HepG2 (cell line): Measurements from ENCODE around the gene TBCD.

ENCODE experiments used
- CEBPB ChIP-seq: IDR thresholded peaks from 2 replicates; pipeline ENCODE4 v1.6.1; 2011; ENCODE audit warnings: low read depth, low read length, improper control_type of control experiment, borderline replicate concordance
- FOXA1 ChIP-seq, 2 experiments: fragments of 450-650 bp in 1 of 2; sonication (generic) in 1 of 2; formaldehyde crosslinking in 1 of 2; IDR thresholded peaks; 2 replicates each; pipeline versions ENCODE4 v1.4.0 to v1.6.1; 2016 to 2020; ENCODE audit warnings: missing genetic modification reagents in 1 of 2
- GABPB1 ChIP-seq: IDR thresholded peaks from 2 replicates; pipeline ENCODE4 v1.6.1; 2016; ENCODE audit warnings: mild to moderate bottlenecking, missing genetic modification reagents, moderate library complexity, missing compliant biosample characterization
- HNRNPUL1 ChIP-seq: fragments of 200-400 bp; formaldehyde crosslinking; IDR thresholded peaks from 2 replicates; pipeline ENCODE4 v1.6.1; 2017; ENCODE audit warnings: low read depth, mild to moderate bottlenecking, low read length, moderate library complexity
- KDM5A ChIP-seq: fragments of 200-600 bp; sonication (generic); IDR thresholded peaks from 2 replicates; pipeline ENCODE4 v1.7.0; 2018; ENCODE audit warnings: antibody characterized with exemption, mild to moderate bottlenecking, low read length, borderline replicate concordance
- POLR2A ChIP-seq, 2 experiments: IDR thresholded peaks; 2 replicates each; pipeline ENCODE4 v1.6.1; 2011; ENCODE audit warnings: low read depth in 2 of 2, low read length in 2 of 2, mild to moderate bottlenecking in 1 of 2, moderate library complexity in 1 of 2; ENCODE audit not compliant: insufficient read depth in 1 of 2
- SMARCC2 ChIP-seq: fragments of 450-650 bp; IDR thresholded peaks from 2 replicates; pipeline ENCODE4 v1.6.1; 2017; ENCODE audit warnings: antibody characterized with exemption, mild to moderate bottlenecking
- ZBTB1 ChIP-seq: sonication (generic); formaldehyde crosslinking; IDR thresholded peaks from 2 replicates; pipeline ENCODE4 v1.4.0; 2020; ENCODE audit warnings: missing genetic modification reagents, borderline replicate concordance
- ZFP82 ChIP-seq: sonication (generic); formaldehyde crosslinking; IDR thresholded peaks from 2 replicates; pipeline ENCODE4 v1.5.1; 2020; ENCODE audit warnings: mild to moderate bottlenecking, missing genetic modification reagents, borderline replicate concordance
- ZNF20 ChIP-seq: sonication (generic); formaldehyde crosslinking; IDR thresholded peaks from 2 replicates; pipeline ENCODE4 v1.4.0; 2020; ENCODE audit warnings: mild to moderate bottlenecking, moderate library complexity, missing genetic modification reagents
- TF ChIP-seq, protein P1 (sequence below): IDR thresholded peaks from 2 replicates; pipeline ENCODE4 v1.6.1; 2016; ENCODE audit warnings: low read depth, borderline replicate concordance
- TF ChIP-seq, protein P2 (sequence below): sonication (generic); formaldehyde crosslinking; IDR thresholded peaks from 2 replicates; pipeline ENCODE4 v1.5.0; 2020; ENCODE audit warnings: mild to moderate bottlenecking, missing genetic modification reagents, moderate library complexity

DNA sequence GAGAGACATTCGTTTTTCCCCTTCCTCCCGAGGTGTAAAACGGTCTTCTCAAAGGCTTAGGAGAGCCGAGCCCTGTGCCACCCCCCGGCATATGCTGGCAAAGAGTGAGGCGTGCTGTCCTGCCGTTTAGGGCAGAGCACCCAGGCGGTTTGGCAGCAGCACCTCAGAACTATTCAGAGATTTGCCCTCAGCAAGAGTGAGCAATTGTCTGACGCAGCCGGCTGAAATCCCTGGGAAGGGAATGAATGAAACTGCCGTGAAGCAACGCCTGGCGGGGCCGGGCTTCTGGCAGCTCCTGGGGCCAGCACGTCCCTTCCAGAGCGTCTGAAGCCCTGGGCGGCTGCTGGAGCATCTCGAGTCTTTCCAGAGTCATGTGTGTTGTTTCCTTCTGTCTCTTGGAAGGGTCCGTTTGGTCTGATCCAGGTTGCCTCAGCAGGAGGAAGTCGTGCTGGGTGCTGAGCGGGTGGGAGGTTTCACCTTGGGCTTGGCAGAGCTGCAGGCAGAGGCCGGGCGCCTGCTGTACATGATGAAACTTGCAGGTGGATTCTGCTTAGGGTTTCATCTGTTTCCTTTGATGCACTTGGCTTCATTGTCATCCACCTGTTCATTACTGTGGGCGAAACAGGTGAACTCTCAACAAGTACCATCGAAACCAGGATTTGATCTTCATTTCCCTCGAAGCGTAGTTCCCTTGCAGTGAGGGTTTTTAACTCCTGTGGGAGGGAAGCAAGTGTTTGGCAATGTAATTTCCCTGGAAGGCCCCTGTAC lies 35.4 kb downstream of the TBCD start:
- TF ChIP-seq, protein P1, sequence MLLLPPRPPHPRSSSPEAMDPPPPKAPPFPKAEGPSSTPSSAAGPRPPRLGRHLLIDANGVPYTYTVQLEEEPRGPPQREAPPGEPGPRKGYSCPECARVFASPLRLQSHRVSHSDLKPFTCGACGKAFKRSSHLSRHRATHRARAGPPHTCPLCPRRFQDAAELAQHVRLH, result no peak
- TF ChIP-seq GABPB1, result no peak
- TF ChIP-seq CEBPB, result no peak
- no peak for TF ChIP-seq POLR2A (IDR thresholded peaks at IDR 0.05; ENCODE audit: insufficient read depth in 1 of 2, low read depth in 2 of 2, low read length in 2 of 2)
- TF ChIP-seq HNRNPUL1, result no peak
- TF ChIP-seq ZBTB1, result no peak
- TF ChIP-seq, protein P2, sequence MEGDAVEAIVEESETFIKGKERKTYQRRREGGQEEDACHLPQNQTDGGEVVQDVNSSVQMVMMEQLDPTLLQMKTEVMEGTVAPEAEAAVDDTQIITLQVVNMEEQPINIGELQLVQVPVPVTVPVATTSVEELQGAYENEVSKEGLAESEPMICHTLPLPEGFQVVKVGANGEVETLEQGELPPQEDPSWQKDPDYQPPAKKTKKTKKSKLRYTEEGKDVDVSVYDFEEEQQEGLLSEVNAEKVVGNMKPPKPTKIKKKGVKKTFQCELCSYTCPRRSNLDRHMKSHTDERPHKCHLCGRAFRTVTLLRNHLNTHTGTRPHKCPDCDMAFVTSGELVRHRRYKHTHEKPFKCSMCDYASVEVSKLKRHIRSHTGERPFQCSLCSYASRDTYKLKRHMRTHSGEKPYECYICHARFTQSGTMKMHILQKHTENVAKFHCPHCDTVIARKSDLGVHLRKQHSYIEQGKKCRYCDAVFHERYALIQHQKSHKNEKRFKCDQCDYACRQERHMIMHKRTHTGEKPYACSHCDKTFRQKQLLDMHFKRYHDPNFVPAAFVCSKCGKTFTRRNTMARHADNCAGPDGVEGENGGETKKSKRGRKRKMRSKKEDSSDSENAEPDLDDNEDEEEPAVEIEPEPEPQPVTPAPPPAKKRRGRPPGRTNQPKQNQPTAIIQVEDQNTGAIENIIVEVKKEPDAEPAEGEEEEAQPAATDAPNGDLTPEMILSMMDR (CRISPR knock-in tag), result no peak
- TF ChIP-seq FOXA1 (IDR thresholded peaks at IDR 0.05), result no peak
- no peak for TF ChIP-seq FOXA1 (CRISPR knock-in tag; IDR thresholded peaks at IDR 0.05)
- TF ChIP-seq ZFP82 (CRISPR knock-in tag), result no peak
- no peak for TF ChIP-seq KDM5A
- no peak for TF ChIP-seq SMARCC2
- no peak for TF ChIP-seq ZNF20 (CRISPR knock-in tag)
